Endodermal cell (in vitro differentiated cells): ENCODE results near the gene PRDM16. TPM values are rescaled to one million over a fixed set of nuclear protein-coding genes. Genes with fewer than 3 reads are reported as not detected.

Experiments used
- DNase-seq: peaks from one replicate; pipeline ENCODE4 v3.0.0-alpha.2; 2017
- H3K27ac ChIP-seq: 2 replicates; pipeline ENCODE4 v1.5.1; 2013; ENCODE audit warnings: mild to moderate bottlenecking, low read depth, low read length, moderate library complexity
- H3K27me3 ChIP-seq: 2 replicates; pipeline ENCODE4 v1.6.1; 2013; ENCODE audit warnings: mild to moderate bottlenecking, low read length, moderate library complexity; ENCODE audit not compliant: insufficient read depth, control insufficient read depth, poor library complexity, severe bottlenecking
- H3K36me3 ChIP-seq: 2 replicates; pipeline ENCODE4 v1.7.0; 2013; ENCODE audit warnings: mild to moderate bottlenecking, low read length, moderate library complexity; ENCODE audit not compliant: control insufficient read depth, insufficient read depth
- H3K4me1 ChIP-seq: one replicate; pipeline ENCODE4 v1.7.0; 2013; ENCODE audit warnings: low read length; ENCODE audit not compliant: control insufficient read depth, insufficient read depth
- H3K4me3 ChIP-seq: 2 replicates; pipeline ENCODE4 v1.5.1; 2013; ENCODE audit warnings: mild to moderate bottlenecking, low read length, moderate library complexity
- H3K9ac ChIP-seq: 2 replicates; pipeline ENCODE4 v1.6.1; 2013; ENCODE audit warnings: mild to moderate bottlenecking, low read length, moderate library complexity; ENCODE audit not compliant: poor library complexity, severe bottlenecking; ENCODE audit errors: extremely low read depth
- H3K9me3 ChIP-seq: 2 replicates; pipeline ENCODE4 v1.6.1; 2013; ENCODE audit warnings: mild to moderate bottlenecking, low read length, moderate library complexity; ENCODE audit not compliant: control insufficient read depth
- H3K27ac Mint-ChIP-seq: 2 replicates; pipeline ENCODE4 v1.8.0; 2020; ENCODE audit warnings: mixed read lengths
- H3K27me3 Mint-ChIP-seq: 2 replicates; pipeline ENCODE4 v1.8.0; 2021; ENCODE audit warnings: mild to moderate bottlenecking, mixed read lengths; ENCODE audit not compliant: insufficient read depth
- H3K36me3 Mint-ChIP-seq: 2 replicates; pipeline ENCODE4 v1.8.0; 2020; ENCODE audit warnings: low read depth, mixed read lengths
- H3K4me1 Mint-ChIP-seq: 2 replicates; pipeline ENCODE4 v1.8.0; 2020; ENCODE audit warnings: mixed read lengths
- H3K4me3 Mint-ChIP-seq: 2 replicates; pipeline ENCODE4 v1.8.0; 2020; ENCODE audit warnings: mild to moderate bottlenecking, moderate library complexity, mixed read lengths
- H3K9me3 Mint-ChIP-seq: 2 replicates; pipeline ENCODE4 v1.8.0; 2020; ENCODE audit warnings: mild to moderate bottlenecking, mixed read lengths
- WGBS, 2 experiments: methylation state at CpG; one replicate each; pipeline versions ENCODE4 v1.1.5 to v1.1.7; 2013; ENCODE audit warnings: missing lambda C conversion rate in 2 of 2, mixed read lengths in 1 of 2; ENCODE audit not compliant: insufficient coverage in 1 of 2, insufficient read length in 1 of 2; 5-methylcytosine and 5-hydroxymethylcytosine counted together
- total RNA-seq, 2 donors: library from RNA; stranded (reverse); fragmentation: NEBNext Ultra II Directional in 1 of 2; extraction: Animal tissue kit (Norgen Biotek cat#: 25700) in 1 of 2; gene quantifications; 2 replicates in 1 of 2; 3 replicates in 1 of 2; pipeline ENCODE4 v1.2.1, GENCODE V29; 2021
- TF ChIP-seq, protein P1 (sequence below): fragments of 200-600 bp; sonication (generic); conservative IDR thresholded peaks from 2 replicates; pipeline ENCODE4 v1.5.0; 2021; ENCODE audit warnings: antibody characterized with exemption, mild to moderate bottlenecking

The PRDM16 gene
- total RNA-seq, 2 donors from 2014 or later: 2.1 to 4.0 TPM

DNA sequence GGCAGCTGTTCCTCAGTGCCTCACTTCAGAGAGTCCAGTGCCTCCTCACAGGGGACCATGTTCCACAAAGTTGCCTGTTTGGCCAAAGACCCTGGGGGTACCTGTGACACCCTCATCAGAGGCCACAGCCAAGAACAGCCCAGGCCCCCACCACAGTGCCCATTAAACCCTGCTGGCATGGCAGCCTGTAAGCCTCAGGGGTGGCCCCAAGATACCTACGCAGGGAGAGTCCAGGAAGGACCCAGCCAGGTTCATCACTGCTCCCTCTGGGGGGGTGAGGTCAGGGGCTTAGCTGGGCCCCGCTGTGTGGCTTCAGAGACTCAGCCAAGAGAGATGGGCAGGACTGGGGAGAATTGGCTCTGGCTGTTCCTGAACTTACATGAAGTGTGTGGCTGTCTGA is 19.1 kb upstream of the PRDM16 start:
- H3K27me3 Mint-ChIP-seq: peaks cover 10% of the 10 kb centered on the region
- peak; percentile 14 for DNase-seq

DNA sequence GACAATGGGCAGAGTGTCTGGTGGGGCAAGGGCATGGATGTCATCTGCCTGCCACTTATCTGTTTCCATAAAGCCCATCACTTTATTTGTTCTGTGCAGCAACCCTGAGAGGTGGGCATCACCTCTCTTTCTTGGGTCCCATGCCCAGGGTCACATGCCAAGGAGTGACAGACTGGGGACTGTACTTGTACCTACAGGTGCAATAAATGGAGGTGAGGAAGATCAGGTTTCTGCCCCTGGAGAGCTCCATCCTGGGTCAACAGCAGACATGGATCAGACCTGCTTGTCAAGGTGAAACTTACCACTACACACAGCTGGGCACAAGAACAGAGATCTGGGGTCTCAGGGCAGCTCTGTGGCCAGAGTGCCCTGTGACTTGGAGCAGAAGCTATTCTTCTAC is 18.4 kb upstream of the PRDM16 start:
- Mint-ChIP-seq H3K4me3 (no peak overlapping the region), H3K36me3 (peaks cover 3% of the 10 kb centered on the region), H3K27ac (no peak overlapping the region), H3K4me1 (no peaks in the 10 kb centered on the region), H3K27me3 (peaks cover 10% of the 10 kb centered on the region), H3K9me3 (peaks cover 52% of the 10 kb centered on the region)
- Histone ChIP-seq H3K9ac (no peak overlapping the region), H3K27ac (no peak overlapping the region), H3K36me3 (no peaks in the 10 kb centered on the region), H3K9me3 (peaks cover 5% of the 10 kb centered on the region), H3K4me3 (no peak overlapping the region), H3K27me3 (no peaks in the 10 kb centered on the region), H3K4me1 (no peaks in the 10 kb centered on the region)
- peak; percentile 8 for DNase-seq
- TF ChIP-seq, protein P1, sequence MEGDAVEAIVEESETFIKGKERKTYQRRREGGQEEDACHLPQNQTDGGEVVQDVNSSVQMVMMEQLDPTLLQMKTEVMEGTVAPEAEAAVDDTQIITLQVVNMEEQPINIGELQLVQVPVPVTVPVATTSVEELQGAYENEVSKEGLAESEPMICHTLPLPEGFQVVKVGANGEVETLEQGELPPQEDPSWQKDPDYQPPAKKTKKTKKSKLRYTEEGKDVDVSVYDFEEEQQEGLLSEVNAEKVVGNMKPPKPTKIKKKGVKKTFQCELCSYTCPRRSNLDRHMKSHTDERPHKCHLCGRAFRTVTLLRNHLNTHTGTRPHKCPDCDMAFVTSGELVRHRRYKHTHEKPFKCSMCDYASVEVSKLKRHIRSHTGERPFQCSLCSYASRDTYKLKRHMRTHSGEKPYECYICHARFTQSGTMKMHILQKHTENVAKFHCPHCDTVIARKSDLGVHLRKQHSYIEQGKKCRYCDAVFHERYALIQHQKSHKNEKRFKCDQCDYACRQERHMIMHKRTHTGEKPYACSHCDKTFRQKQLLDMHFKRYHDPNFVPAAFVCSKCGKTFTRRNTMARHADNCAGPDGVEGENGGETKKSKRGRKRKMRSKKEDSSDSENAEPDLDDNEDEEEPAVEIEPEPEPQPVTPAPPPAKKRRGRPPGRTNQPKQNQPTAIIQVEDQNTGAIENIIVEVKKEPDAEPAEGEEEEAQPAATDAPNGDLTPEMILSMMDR: no peak

More for the DNA sequence above, 19.1 kb upstream of the PRDM16 start:
- no peak overlapping the region for H3K27ac ChIP-seq
- no peaks in the 10 kb centered on the region for H3K27me3 ChIP-seq
- Mint-ChIP-seq H3K4me1 (no peaks in the 10 kb centered on the region), H3K27ac (no peak overlapping the region), H3K36me3 (peaks cover 3% of the 10 kb centered on the region), H3K4me3 (no peak overlapping the region), H3K9me3 (peaks cover 55% of the 10 kb centered on the region)
- H3K9me3 ChIP-seq: peaks cover 12% of the 10 kb centered on the region
- whole genome bisulfite sequencing, 2 experiments: 50 to 65% methylated on average over 1 to 2 of the region's 2 CpGs
- no peak overlapping the region for H3K9ac ChIP-seq
- TF ChIP-seq, protein P1: no peak
- no peaks in the 10 kb centered on the region for H3K4me1 ChIP-seq
- H3K36me3 ChIP-seq: no peaks in the 10 kb centered on the region
- H3K4me3 ChIP-seq: no peak overlapping the region

DNA sequence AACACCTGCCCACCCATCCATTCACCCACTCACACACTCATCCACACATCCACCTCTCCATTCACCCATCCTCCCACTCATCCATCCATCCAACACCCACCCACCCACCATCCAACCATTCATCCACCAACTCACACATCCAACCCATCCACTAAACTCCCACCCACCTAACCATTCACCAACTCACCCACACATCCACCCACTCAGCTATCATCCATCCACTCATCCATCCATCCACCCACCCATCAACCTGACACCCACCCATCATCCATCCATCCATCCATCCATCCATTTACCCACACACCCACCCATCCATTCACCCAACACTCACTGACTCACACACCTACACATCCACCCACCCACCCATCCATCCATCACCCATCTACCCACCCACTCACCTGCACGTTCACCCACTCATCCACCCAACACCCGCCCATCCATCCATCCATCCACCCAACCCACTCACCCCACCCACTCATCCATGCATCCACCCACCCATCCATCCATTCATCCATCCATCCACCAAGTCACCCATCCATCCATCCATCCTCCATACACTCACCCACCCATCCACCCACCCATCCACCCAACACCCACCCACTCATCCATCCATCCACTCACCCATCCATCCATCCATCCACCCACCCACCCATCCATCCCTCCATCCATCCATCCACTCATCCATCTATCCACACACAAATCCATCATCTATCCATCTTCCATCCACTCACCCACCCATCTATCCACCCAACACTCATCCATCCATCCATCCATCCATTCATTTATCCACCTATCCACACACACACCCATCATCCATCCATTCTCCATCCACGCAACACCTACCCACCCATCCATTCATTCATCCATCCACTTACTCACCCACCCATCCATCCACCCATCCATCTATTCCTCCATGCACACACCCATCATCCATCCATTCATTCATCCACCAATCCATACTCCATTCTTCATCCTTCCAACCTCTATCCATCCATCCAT is 17.4 kb upstream of the PRDM16 start:
- 66 to 80% methylated on average over 2 to 3 of the region's 3 CpGs for WGBS, 2 experiments
- Mint-ChIP-seq H3K4me3 (no peak overlapping the region), H3K36me3 (peaks cover 3% of the 10 kb centered on the region), H3K27me3 (peaks cover 10% of the 10 kb centered on the region), H3K9me3 (peaks cover 47% of the 10 kb centered on the region), H3K4me1 (no peaks in the 10 kb centered on the region), H3K27ac (no peak overlapping the region)
- H3K36me3 ChIP-seq: no peaks in the 10 kb centered on the region
- DNase-seq: peak; percentile 5
- H3K4me3 ChIP-seq: no peak overlapping the region
- no peaks in the 10 kb centered on the region for H3K4me1 ChIP-seq
- TF ChIP-seq, protein P1: no peak
- no peak overlapping the region for H3K9ac ChIP-seq
- no peak overlapping the region for H3K27ac ChIP-seq
- H3K27me3 ChIP-seq: peaks cover 2% of the 10 kb centered on the region
- no peaks in the 10 kb centered on the region for H3K9me3 ChIP-seq
